Right lobe of liver (tissue), 4 donors: Measurements from ENCODE around the gene KIZ.

Experiments
- POLR2A ChIP-seq: fragments of 450-650 bp; IDR thresholded peaks from one replicate; pipeline ENCODE4 v1.6.1; 2017; ENCODE audit warnings: antibody characterized with exemption, mild to moderate bottlenecking
- TF ChIP-seq, protein P1 (sequence below), 4 donors: fragments of 200-600 bp in 3 of 4; fragments of 450-650 bp in 1 of 4; IDR thresholded peaks; one replicate each; pipeline versions ENCODE4 v1.5.1 to v1.8.0; 2016 to 2022; ENCODE audit warnings: antibody characterized with exemption in 4 of 4, mild to moderate bottlenecking in 2 of 4
- donor health status: DM: no; HTN: no; CAD: no.
- donor health status: DM: no; HTN: no; CAD: no.
- donor health status: DM: no; HTN: yes; CAD: no.

DNA sequence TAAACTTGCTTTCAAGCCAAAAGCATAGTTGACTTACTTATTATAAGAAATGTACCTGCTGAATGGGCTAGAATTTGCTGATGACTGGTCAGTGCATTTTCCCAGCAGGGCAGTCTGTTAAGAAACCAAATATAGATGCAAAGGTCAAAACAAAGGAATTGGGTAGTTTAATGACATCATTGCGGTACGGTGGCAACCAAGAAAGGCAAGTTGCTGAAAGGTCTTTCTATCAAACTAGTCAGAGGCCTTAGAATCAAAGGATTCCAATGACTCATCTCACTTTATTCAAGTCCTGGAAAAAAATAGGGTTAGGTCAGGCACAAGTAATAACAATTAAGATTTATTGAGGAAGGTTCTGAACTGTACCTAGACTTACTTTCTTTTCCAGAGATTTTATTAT is 76.4 kb downstream of the KIZ start:
- no peak for TF ChIP-seq POLR2A
- TF ChIP-seq, protein P1, sequence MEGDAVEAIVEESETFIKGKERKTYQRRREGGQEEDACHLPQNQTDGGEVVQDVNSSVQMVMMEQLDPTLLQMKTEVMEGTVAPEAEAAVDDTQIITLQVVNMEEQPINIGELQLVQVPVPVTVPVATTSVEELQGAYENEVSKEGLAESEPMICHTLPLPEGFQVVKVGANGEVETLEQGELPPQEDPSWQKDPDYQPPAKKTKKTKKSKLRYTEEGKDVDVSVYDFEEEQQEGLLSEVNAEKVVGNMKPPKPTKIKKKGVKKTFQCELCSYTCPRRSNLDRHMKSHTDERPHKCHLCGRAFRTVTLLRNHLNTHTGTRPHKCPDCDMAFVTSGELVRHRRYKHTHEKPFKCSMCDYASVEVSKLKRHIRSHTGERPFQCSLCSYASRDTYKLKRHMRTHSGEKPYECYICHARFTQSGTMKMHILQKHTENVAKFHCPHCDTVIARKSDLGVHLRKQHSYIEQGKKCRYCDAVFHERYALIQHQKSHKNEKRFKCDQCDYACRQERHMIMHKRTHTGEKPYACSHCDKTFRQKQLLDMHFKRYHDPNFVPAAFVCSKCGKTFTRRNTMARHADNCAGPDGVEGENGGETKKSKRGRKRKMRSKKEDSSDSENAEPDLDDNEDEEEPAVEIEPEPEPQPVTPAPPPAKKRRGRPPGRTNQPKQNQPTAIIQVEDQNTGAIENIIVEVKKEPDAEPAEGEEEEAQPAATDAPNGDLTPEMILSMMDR (IDR thresholded peaks at IDR 0.05) = no peak
